Glomerular visceral epithelial cell (primary cell): Measurements from ENCODE around the gene ERCC8.
"Not testable (repeated sequence)": the region's sequence is repeated elsewhere in the genome, so short reads cannot be mapped to it uniquely, and the experiment has no call there.

Experiments used
- DNase-seq: peaks from one replicate; pipeline ENCODE4 v3.0.0-alpha.2; 2016; ENCODE audit errors: extremely low spot score

The ERCC8 gene

GRCh38 chr5:60944904-60945812 lies at the start of gene ERCC8, which contains the start of gene NDUFAF2:
TSS of gene ERCC8 (minus strand) at chr5:60945070. CDS start at chr5:60945008, 62 bp downstream.
TSS of gene NDUFAF2 (plus strand) at chr5:60945205. CDS start at chr5:60945256, 51 bp downstream.
- peak; percentile 94 for DNase-seq

- no peak for DNase-seq
These were observed 49.2 kb upstream of the ERCC8 start for GRCh38 chr5:60993875-60994571.

- DNase-seq: no peak
These were observed 48.6 kb upstream of the ERCC8 start for GRCh38 chr5:60993425-60993824.

- no peak for DNase-seq
These were observed 48.0 kb upstream of the ERCC8 start for GRCh38 chr5:60992871-60993270.

GRCh38 chr5:60989790-60990189 lies 44.9 kb upstream of the ERCC8 start:
- DNase-seq: no peak

- DNase-seq: not testable (repeated sequence)
These were observed 37.3 kb upstream of the ERCC8 start for GRCh38 chr5:60982127-60982526.

GRCh38 chr5:60980511-60980910 lies 35.6 kb upstream of the ERCC8 start:
- DNase-seq: no peak

GRCh38 chr5:60978968-60979367 lies 34.1 kb upstream of the ERCC8 start:
- no peak for DNase-seq

- DNase-seq: no peak
These were observed 33.3 kb upstream of the ERCC8 start for GRCh38 chr5:60977956-60978737.

GRCh38 chr5:60972231-60972630 lies 27.4 kb upstream of the ERCC8 start:
- no peak for DNase-seq

GRCh38 chr5:60961685-60962084 lies 16.8 kb upstream of the ERCC8 start:
- peak; percentile 54 for DNase-seq

GRCh38 chr5:60960591-60960990 lies 15.7 kb upstream of the ERCC8 start:
- DNase-seq: peak; percentile 29

GRCh38 chr5:60959156-60959555 lies 14.3 kb upstream of the ERCC8 start:
- DNase-seq: peak; percentile 26

- DNase-seq: no peak
These were observed 13.8 kb upstream of the ERCC8 start for GRCh38 chr5:60958712-60959111.

GRCh38 chr5:60958088-60958487 lies 13.2 kb upstream of the ERCC8 start:
- no peak for DNase-seq

GRCh38 chr5:60955239-60955638 lies 10.4 kb upstream of the ERCC8 start:
- no peak for DNase-seq

- DNase-seq: no peak
These were observed 3.9 kb upstream of the ERCC8 start for GRCh38 chr5:60948738-60949137.

GRCh38 chr5:60945813-60946187 lies 930 bp upstream of the ERCC8 start:
- DNase-seq: peak; percentile 55

GRCh38 chr5:60943624-60944023 lies 1.2 kb downstream of the ERCC8 start:
- no peak for DNase-seq

GRCh38 chr5:60929024-60929423 lies 15.8 kb downstream of the ERCC8 start:
- DNase-seq: no peak

- DNase-seq: no peak
These were observed 17.4 kb downstream of the ERCC8 start for GRCh38 chr5:60927450-60927849.

GRCh38 chr5:60918466-60918865 lies 26.4 kb downstream of the ERCC8 start:
- no peak for DNase-seq
